Endothelial cell of umbilical vein (primary cell): ENCODE results near the gene TMEM87A. TPM values are rescaled to one million over a fixed set of nuclear protein-coding genes. Genes with fewer than 3 reads are reported as not detected.

Experiments used
- BruUV-seq: library from RNA; stranded (reverse); fragments of 400-500 nt; replicated peaks from 2 replicates; lab custom pipeline; 2021; lab: Mats Ljungman, UMichigan
- CTCF ChIA-PET: fragments of 300-600, 350-600 bp; sonication (Branson Sonifier 250); formaldehyde crosslinking; loops from one replicate; lab custom pipeline; 2021; ENCODE audit warnings: antibody characterized with exemption, inconsistent platforms; lab: Charles Lee
- POLR2A ChIA-PET: fragments of 300-600, 350-600 bp; sonication (Branson Sonifier 250); formaldehyde crosslinking; loops from one replicate; lab custom pipeline; 2021; ENCODE audit warnings: antibody characterized with exemption, inconsistent platforms; lab: Charles Lee
- DNase-seq: peaks from one replicate; pipeline ENCODE4 v3.0.0-alpha.2; 2011; ENCODE audit warnings: low read depth, low spot score
- FAIRE-seq: peaks from 2 replicates; lab custom pipeline; 2011; peaks lifted over from hg19 to GRCh38; lab: Jason Lieb, UNC
- H2AFZ ChIP-seq: 2 replicates; pipeline ENCODE4 v1.6.0; 2012; ENCODE audit warnings: low read depth, low read length, control low read depth, inconsistent platforms
- H3K27ac ChIP-seq: 2 replicates; pipeline ENCODE4 v1.5.1; 2011; ENCODE audit warnings: low read depth, mild to moderate bottlenecking, control low read depth, low read length, moderate library complexity; ENCODE audit not compliant: insufficient read depth
- H3K27me3 ChIP-seq, 2 experiments: 2 replicates each; pipeline versions ENCODE4 v1.6.0 to v1.6.1; 2011; ENCODE audit warnings: low read length in 2 of 2, mixed read lengths in 1 of 2; ENCODE audit not compliant: control insufficient read depth in 2 of 2, insufficient read depth in 2 of 2
- H3K36me3 ChIP-seq, 2 experiments: 2 replicates in 1 of 2; 3 replicates in 1 of 2; pipeline ENCODE4 v1.5.1; 2011; ENCODE audit warnings: low read length in 2 of 2, mild to moderate bottlenecking in 1 of 2, moderate library complexity in 1 of 2; ENCODE audit not compliant: control insufficient read depth in 2 of 2, insufficient read depth in 2 of 2; ENCODE audit errors: extremely low read depth in 1 of 2
- H3K4me1 ChIP-seq: 3 replicates; pipeline ENCODE4 v1.5.1; 2011; ENCODE audit warnings: mild to moderate bottlenecking, low read length; ENCODE audit not compliant: control insufficient read depth, insufficient read depth; ENCODE audit errors: extremely low read depth
- H3K4me2 ChIP-seq: 2 replicates; pipeline ENCODE4 v1.6.1; 2011; ENCODE audit warnings: low read length, control low read depth, mixed read lengths; ENCODE audit not compliant: insufficient read depth
- H3K4me3 ChIP-seq, 3 experiments: fragments of 200-600 bp in 1 of 3; sonication (generic), shearing (Covaris generic) in 1 of 3; replicated peaks in 1 of 3; 2 replicates each; pipeline ENCODE4 v1.5.1; 2011 to 2016; ENCODE audit warnings: control low read depth in 3 of 3, low read length in 3 of 3, mild to moderate bottlenecking in 2 of 3, inconsistent platforms in 1 of 3, low read depth in 1 of 3, moderate library complexity in 1 of 3; ENCODE audit not compliant: insufficient read depth in 1 of 3
- H3K79me2 ChIP-seq: 2 replicates; pipeline ENCODE4 v1.6.0; 2012; ENCODE audit warnings: low read length, inconsistent platforms; ENCODE audit not compliant: control insufficient read depth, insufficient read depth
- H3K9ac ChIP-seq: replicated peaks from 2 replicates; pipeline ENCODE3; 2011; ENCODE audit warnings: low read length, control low read depth; ENCODE audit not compliant: insufficient read depth; ENCODE audit errors: extremely low read depth
- H3K9me1 ChIP-seq: replicated peaks from 3 replicates; pipeline ENCODE4 v1.6.0; 2011; ENCODE audit warnings: mild to moderate bottlenecking, low read length; ENCODE audit not compliant: control insufficient read depth, insufficient read depth; ENCODE audit errors: extremely low read depth
- H3K9me3 ChIP-seq: replicated peaks from 2 replicates; pipeline ENCODE4 v1.5.1; 2012; ENCODE audit warnings: low read length, inconsistent platforms; ENCODE audit not compliant: control insufficient read depth, insufficient read depth
- H4K20me1 ChIP-seq: replicated peaks from 2 replicates; pipeline ENCODE3; 2011; ENCODE audit warnings: mild to moderate bottlenecking, low read length; ENCODE audit not compliant: control insufficient read depth, insufficient read depth; ENCODE audit errors: extremely low read depth
- EZH2 ChIP-seq: IDR thresholded peaks from 2 replicates; pipeline ENCODE4 v1.6.1; 2012; ENCODE audit warnings: borderline replicate concordance, low read depth, mild to moderate bottlenecking, moderate library complexity, low read length, inconsistent platforms; ENCODE audit not compliant: severe bottlenecking
- FOS ChIP-seq: IDR thresholded peaks from 2 replicates; pipeline ENCODE4 v1.6.1; 2011; ENCODE audit warnings: mild to moderate bottlenecking, low read length, moderate library complexity, borderline replicate concordance; ENCODE audit not compliant: insufficient read depth
- GATA2 ChIP-seq: IDR thresholded peaks from 2 replicates; pipeline ENCODE4 v1.7.0; 2011; ENCODE audit warnings: low read depth, mild to moderate bottlenecking, moderate library complexity, mixed read lengths, low read length; ENCODE audit not compliant: insufficient read length, insufficient read depth
- JUN ChIP-seq: IDR thresholded peaks from 2 replicates; pipeline ENCODE4 v1.6.1; 2011; ENCODE audit warnings: borderline replicate concordance, low read depth; ENCODE audit not compliant: insufficient read length, insufficient read depth
- MYC ChIP-seq: IDR thresholded peaks from one replicate; pipeline ENCODE4 v1.6.1; 2011; ENCODE audit warnings: mild to moderate bottlenecking, low read depth, low read length
- POLR2A ChIP-seq: IDR thresholded peaks from 2 replicates; pipeline ENCODE4 v1.6.1; 2012; ENCODE audit warnings: low read depth, mild to moderate bottlenecking, control low read depth, low read length
- POLR2AphosphoS5 ChIP-seq: IDR thresholded peaks from 2 replicates; pipeline ENCODE4 v1.6.1; 2012; ENCODE audit warnings: low read depth, mild to moderate bottlenecking, control low read depth, low read length, moderate library complexity; ENCODE audit not compliant: insufficient read depth
- dilution Hi-C: fragments of 300-500 bp; cut with MboI; formaldehyde crosslinking; loops from one replicate; pipeline ENCODE4 v1.15.0; 2019; ENCODE audit warnings: low sequenced_read_pairs; ENCODE audit not compliant: extremely low pct_ligation_motif_present
- intact Hi-C: fragments of 100-400 bp; cut with micrococcal nuclease; formaldehyde crosslinking; loops from one replicate; pipeline ENCODE4 v1.10.0; 2022
- polyA plus RNA-seq, 4 experiments: library from polyadenylated mRNA; depleted of rRNA in 3 of 4; stranded (reverse) in 3 of 4; unstranded in 1 of 4; fragments of >200 nt; gene quantifications; 2 replicates each; pipeline versions ENCODE4 v1.2.1 to v1.2.3, GENCODE V29; 2011 to 2012; ENCODE audit warnings: missing spikeins in 1 of 4
- total RNA-seq: library from RNA; stranded (reverse); gene quantifications from 2 replicates; pipeline ENCODE4 v1.2.3, GENCODE V29; 2021
- TF ChIP-seq, protein P1 (sequence below), 2 donors: IDR thresholded peaks; 1 replicate in 1 of 2; 2 replicates in 1 of 2; pipeline ENCODE4 v1.5.1; 2011; ENCODE audit warnings: low read length in 2 of 2, mild to moderate bottlenecking in 2 of 2, moderate library complexity in 2 of 2, control low read depth in 1 of 2, inconsistent platforms in 1 of 2, low read depth in 1 of 2; ENCODE audit not compliant: insufficient read depth in 1 of 2; ENCODE audit errors: extremely low read depth in 1 of 2
- TF ChIP-seq, protein P2 (sequence below): IDR thresholded peaks from 2 replicates; pipeline ENCODE4 v1.6.1; 2011; ENCODE audit not compliant: insufficient read depth, insufficient read length

The TMEM87A gene
- total and polyA plus RNA-seq, 2 donors (not counting 3 experiments of a cell fraction or from before 2014, with no cell fraction given), result 22.3 to 41.1 TPM

DNA sequence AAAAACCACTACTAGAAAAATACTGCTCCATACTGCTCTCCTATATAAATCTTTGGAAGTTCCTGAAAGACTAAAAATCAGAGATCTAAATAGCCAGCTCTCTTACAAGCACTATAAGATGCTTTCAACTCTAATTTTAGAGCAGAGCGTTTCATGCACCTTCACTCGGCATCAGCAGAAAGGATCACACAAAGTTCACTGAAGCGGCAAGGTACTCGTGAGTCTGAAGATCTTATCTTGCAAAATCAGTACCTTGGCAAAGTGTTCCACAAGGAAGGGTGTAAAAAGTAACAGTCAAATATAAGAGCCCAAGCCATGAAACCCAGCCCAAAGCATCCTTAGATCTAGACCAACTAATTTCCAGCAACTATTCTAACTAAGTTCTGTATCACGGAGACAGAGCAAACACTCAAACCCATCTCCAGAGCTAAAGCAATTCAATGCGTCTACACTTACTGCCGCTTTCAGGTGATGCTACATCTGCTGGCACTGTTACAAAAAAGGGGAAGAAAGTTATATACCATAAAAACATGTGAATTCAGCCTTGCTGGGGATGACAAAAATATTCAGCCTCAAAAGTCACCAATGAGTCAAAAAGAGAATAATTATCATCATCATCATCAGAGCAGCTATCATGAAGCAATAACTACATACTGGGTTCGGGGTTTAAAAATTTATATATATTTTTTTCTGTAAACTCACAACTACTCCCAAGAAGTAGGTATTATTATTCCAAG, 81.5 kb downstream of the TMEM87A start:
- Histone ChIP-seq H3K36me3 (peaks cover 4 to 9% of the 10 kb centered on the region in 2 experiments), H4K20me1 (no peaks in the 10 kb centered on the region), H2AFZ (no peak overlapping the region), H3K9me1 (no peaks in the 10 kb centered on the region), H3K4me3 (no peak overlapping the region), H3K27ac (no peak overlapping the region), H3K27me3 (no peaks in the 10 kb centered on the region), H3K79me2 (peaks cover 2% of the 10 kb centered on the region), H3K4me1 (no peaks in the 10 kb centered on the region), H3K4me2 (no peak overlapping the region), H3K9me3 (no peaks in the 10 kb centered on the region), H3K9ac (no peak overlapping the region)
- ChIA-PET POLR2A (no interaction called here), CTCF (interaction anchor here (1.0 to 1.1 kb wide), 2 partner anchors 29 to 244 kb away, joined by 3 read pairs; no protein-coding TSS in a partner anchor)
- FAIRE-seq, result no peak
- no TSS peak for BruUV-seq
- dilution Hi-C loops (no loop called here), intact Hi-C loops (no loop called here)
- DNase-seq, result no peak
- TF ChIP-seq, protein P1, sequence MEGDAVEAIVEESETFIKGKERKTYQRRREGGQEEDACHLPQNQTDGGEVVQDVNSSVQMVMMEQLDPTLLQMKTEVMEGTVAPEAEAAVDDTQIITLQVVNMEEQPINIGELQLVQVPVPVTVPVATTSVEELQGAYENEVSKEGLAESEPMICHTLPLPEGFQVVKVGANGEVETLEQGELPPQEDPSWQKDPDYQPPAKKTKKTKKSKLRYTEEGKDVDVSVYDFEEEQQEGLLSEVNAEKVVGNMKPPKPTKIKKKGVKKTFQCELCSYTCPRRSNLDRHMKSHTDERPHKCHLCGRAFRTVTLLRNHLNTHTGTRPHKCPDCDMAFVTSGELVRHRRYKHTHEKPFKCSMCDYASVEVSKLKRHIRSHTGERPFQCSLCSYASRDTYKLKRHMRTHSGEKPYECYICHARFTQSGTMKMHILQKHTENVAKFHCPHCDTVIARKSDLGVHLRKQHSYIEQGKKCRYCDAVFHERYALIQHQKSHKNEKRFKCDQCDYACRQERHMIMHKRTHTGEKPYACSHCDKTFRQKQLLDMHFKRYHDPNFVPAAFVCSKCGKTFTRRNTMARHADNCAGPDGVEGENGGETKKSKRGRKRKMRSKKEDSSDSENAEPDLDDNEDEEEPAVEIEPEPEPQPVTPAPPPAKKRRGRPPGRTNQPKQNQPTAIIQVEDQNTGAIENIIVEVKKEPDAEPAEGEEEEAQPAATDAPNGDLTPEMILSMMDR (IDR thresholded peaks at IDR 0.05; ENCODE audit: extremely low read depth in 1 of 2, insufficient read depth in 1 of 2, low read depth in 1 of 2, low read length in 2 of 2), result no peak
- no peak for TF ChIP-seq FOS
- no peak for TF ChIP-seq MYC
- no peak for TF ChIP-seq POLR2AphosphoS5
- no peak for TF ChIP-seq JUN
- TF ChIP-seq, protein P2, sequence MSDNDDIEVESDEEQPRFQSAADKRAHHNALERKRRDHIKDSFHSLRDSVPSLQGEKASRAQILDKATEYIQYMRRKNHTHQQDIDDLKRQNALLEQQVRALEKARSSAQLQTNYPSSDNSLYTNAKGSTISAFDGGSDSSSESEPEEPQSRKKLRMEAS, result no peak
- no peak for TF ChIP-seq POLR2A
- TF ChIP-seq GATA2, result no peak
- TF ChIP-seq EZH2, result no peak
